T-cell (primary cell): Measurements from ENCODE around the gene PRSS23. TPM values are rescaled to one million over a fixed set of nuclear protein-coding genes. Genes with fewer than 3 reads are reported as not detected.

Experiments
- ATAC-seq, 4 experiments: fragments of 200-7000 bp in 3 of 4; fragments of 150-1000 bp in 1 of 4; cut with Tn5 transposase; replicated peaks in 1 of 4; 1 replicate in 3 of 4; 2 replicates in 1 of 4; pipeline ENCODE4 v1.10.0; 2021; ENCODE audit warnings: moderate library complexity in 3 of 4, mild to moderate bottlenecking in 2 of 4, moderate number of reproducible peaks in 1 of 4
- CTCF ChIA-PET, 2 donors: fragments of 300-600 bp; sonication (Branson Sonifier 250); formaldehyde crosslinking; loops; one replicate each; lab custom pipeline; 2022; ENCODE audit warnings: antibody characterized with exemption in 2 of 2; lab: Charles Lee
- POLR2A ChIA-PET, 2 donors: fragments of 300-600 bp; sonication (Branson Sonifier 250); formaldehyde crosslinking; loops; one replicate each; lab custom pipeline; 2022; ENCODE audit warnings: antibody characterized with exemption in 2 of 2; lab: Charles Lee
- DNase-seq, 35 experiments: peaks; one replicate each; pipeline versions ENCODE4 v3.0.0 to v3.0.0-alpha.2; 2013 to 2023
- H3K27ac ChIP-seq: one replicate; pipeline ENCODE4 v1.5.1; 2013; ENCODE audit warnings: low read length
- H3K27me3 ChIP-seq, 2 experiments: replicated peaks in 1 of 2; 1 replicate in 1 of 2; 2 replicates in 1 of 2; pipeline versions ENCODE4 v1.6.1 to v1.7.0; 2013; ENCODE audit warnings: low read length in 1 of 2, mixed read lengths in 1 of 2; ENCODE audit not compliant: control insufficient read depth in 2 of 2, insufficient read depth in 2 of 2; ENCODE audit errors: extremely low read depth in 1 of 2
- H3K36me3 ChIP-seq, 2 donors: 1 replicate in 1 of 2; 2 replicates in 1 of 2; pipeline versions ENCODE4 v1.6.1 to v1.7.0; 2013; ENCODE audit warnings: low read length in 1 of 2; ENCODE audit not compliant: control insufficient read depth in 2 of 2, insufficient read depth in 1 of 2; ENCODE audit errors: extremely low read depth in 1 of 2
- H3K4me1 ChIP-seq, 2 experiments: 1 replicate in 1 of 2; 2 replicates in 1 of 2; pipeline versions ENCODE4 v1.6.1 to v1.7.0; 2013; ENCODE audit warnings: low read length in 2 of 2, mixed read lengths in 1 of 2; ENCODE audit not compliant: insufficient read depth in 2 of 2, control insufficient read depth in 1 of 2; ENCODE audit errors: extremely low read depth in 1 of 2
- H3K4me3 ChIP-seq, 2 donors: 1 replicate in 1 of 2; 2 replicates in 1 of 2; pipeline versions ENCODE4 v1.5.1 to v1.7.0; 2013; ENCODE audit warnings: mild to moderate bottlenecking in 2 of 2, low read length in 1 of 2, moderate library complexity in 1 of 2; ENCODE audit not compliant: control insufficient read depth in 1 of 2; ENCODE audit errors: extremely low read depth in 1 of 2
- H3K9me3 ChIP-seq: 2 replicates; pipeline ENCODE4 v1.7.0; 2013
- H3K27ac Mint-ChIP-seq, 2 donors: one replicate each; pipeline ENCODE4 v1.8.0; 2020 to 2021; ENCODE audit warnings: mild to moderate bottlenecking in 2 of 2, mixed read lengths in 2 of 2
- H3K27me3 Mint-ChIP-seq, 2 donors: one replicate each; pipeline ENCODE4 v1.8.0; 2021 to 2022; ENCODE audit warnings: mixed read lengths in 2 of 2
- H3K36me3 Mint-ChIP-seq: one replicate; pipeline ENCODE4 v1.8.0; 2021; ENCODE audit warnings: mixed read lengths
- H3K4me1 Mint-ChIP-seq, 3 donors: one replicate each; pipeline ENCODE4 v1.8.0; 2020 to 2022; ENCODE audit warnings: mixed read lengths in 3 of 3, mild to moderate bottlenecking in 1 of 3
- H3K4me3 Mint-ChIP-seq, 3 donors: one replicate each; pipeline ENCODE4 v1.8.0; 2020 to 2022; ENCODE audit warnings: mild to moderate bottlenecking in 3 of 3, mixed read lengths in 3 of 3, moderate library complexity in 3 of 3
- H3K9me3 Mint-ChIP-seq, 3 donors: one replicate each; pipeline ENCODE4 v1.8.0; 2020 to 2022; ENCODE audit warnings: mixed read lengths in 3 of 3
- WGBS: methylation state at CpG from one replicate; pipeline ENCODE4 v1.1.5; 2013; ENCODE audit warnings: missing lambda C conversion rate; ENCODE audit not compliant: insufficient coverage; 5-methylcytosine and 5-hydroxymethylcytosine counted together
- total RNA-seq, 35 experiments: library from RNA in 6 of 35; stranded (reverse) in 6 of 35; fragments of 120-200 nt in 1 of 35; gene quantifications; one replicate each; pipeline versions ENCODE4 v1.2.1 to v1.2.4 and lab custom pipeline; 2013 to 2026

PRSS23 gene
- total RNA-seq, 5 donors from 2014 or later (not counting 1 experiment from before 2014, with no cell fraction given) = 1.3 to 4.3 (median 1.6) TPM

- Histone ChIP-seq H3K4me3 (no peak overlapping the region), H3K9me3 (no peaks in the 10 kb centered on the region), H3K27me3 (peaks cover 3 to 5% of the 10 kb centered on the region in 2 experiments), H3K4me1 (peaks cover 0 to 22% of the 10 kb centered on the region in 2 experiments), H3K36me3 (no peaks in the 10 kb centered on the region), H3K27ac (peak overlapping the region; percentile 48)
- ChIA-PET POLR2A (interaction anchor here in 1 of 2 donors (0.6 kb wide), 2 partner anchors 33 to 703 kb away, joined by 3 read pairs; no protein-coding TSS in a partner anchor), CTCF (no interaction called here)
- Mint-ChIP-seq H3K4me3 (no peak overlapping the region), H3K27me3 (peaks cover 16 to 33% of the 10 kb centered on the region in 2 donors), H3K9me3 (no peaks in the 10 kb centered on the region), H3K36me3 (no peaks in the 10 kb centered on the region), H3K4me1 (peaks cover 0 to 13% (median 5%) of the 10 kb centered on the region in 3 donors), H3K27ac (no peak overlapping the region)
- DNase-seq (no peak), ATAC-seq (no peak)
- WGBS = 100% methylated on average over 1 of the region's 3 CpGs
Observed at GRCh38 chr11:86806903-86807302, 6.6 kb downstream of the PRSS23 start.

DNA sequence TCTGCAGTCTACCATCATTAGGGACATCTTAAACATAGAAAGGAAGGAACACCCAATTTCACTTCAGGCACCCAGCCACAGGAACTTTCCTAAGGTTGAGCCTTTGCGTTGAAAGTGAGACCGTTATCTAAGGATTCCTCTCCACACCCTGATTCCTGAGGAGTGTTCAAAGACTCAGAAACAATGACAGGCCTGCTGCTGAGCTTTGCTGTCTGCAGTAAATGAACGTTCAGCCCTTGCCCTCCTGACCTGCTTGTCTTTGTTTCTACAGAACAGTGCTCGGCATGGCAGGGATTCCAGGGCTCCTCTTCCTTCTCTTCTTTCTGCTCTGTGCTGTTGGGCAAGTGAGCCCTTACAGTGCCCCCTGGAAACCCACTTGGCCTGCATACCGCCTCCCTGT, 7.0 kb downstream of the PRSS23 start:
- H3K27me3 Mint-ChIP-seq = peaks cover 13 to 29% of the 10 kb centered on the region in 2 donors
- no peak overlapping the region for H3K4me3 Mint-ChIP-seq
- Histone ChIP-seq H3K4me1 (peaks cover 0 to 22% of the 10 kb centered on the region in 2 experiments), H3K36me3 (no peaks in the 10 kb centered on the region), H3K9me3 (no peaks in the 10 kb centered on the region), H3K4me3 (no peak overlapping the region), H3K27me3 (peaks cover 2 to 5% of the 10 kb centered on the region in 2 experiments), H3K27ac (peak overlapping the region; percentile 48)
- H3K4me1 Mint-ChIP-seq = peaks cover 0 to 13% (median 5%) of the 10 kb centered on the region in 3 donors
- POLR2A ChIA-PET = interaction anchor here in 1 of 2 donors (0.6 kb wide), 1 partner anchor 125 kb away, joined by 3 read pairs; no protein-coding TSS in a partner anchor
- no peaks in the 10 kb centered on the region for H3K9me3 Mint-ChIP-seq
- CTCF ChIA-PET = no interaction called here
- 81% methylated on average over 3 of the region's 5 CpGs for WGBS
- H3K27ac Mint-ChIP-seq = no peak overlapping the region
- no peaks in the 10 kb centered on the region for H3K36me3 Mint-ChIP-seq
- no peak for ATAC-seq
- DNase-seq = no peak

DNA sequence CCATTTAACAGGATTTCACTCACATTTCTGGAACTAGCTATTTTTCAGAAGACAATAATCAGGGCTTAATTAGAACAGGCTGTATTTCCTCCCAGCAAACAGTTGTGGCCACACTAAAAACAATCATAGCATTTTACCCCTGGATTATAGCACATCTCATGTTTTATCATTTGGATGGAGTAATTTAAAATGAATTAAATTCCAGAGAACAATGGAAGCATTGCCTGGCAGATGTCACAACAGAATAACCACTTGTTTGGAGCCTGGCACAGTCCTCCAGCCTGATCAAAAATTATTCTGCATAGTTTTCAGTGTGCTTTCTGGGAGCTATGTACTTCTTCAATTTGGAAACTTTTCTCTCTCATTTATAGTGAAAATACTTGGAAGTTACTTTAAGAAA, 9.2 kb downstream of the PRSS23 start:
- Mint-ChIP-seq H3K36me3 (no peaks in the 10 kb centered on the region), H3K9me3 (no peaks in the 10 kb centered on the region), H3K4me3 (no peak overlapping the region), H3K27ac (no peak overlapping the region), H3K27me3 (peaks cover 3 to 23% of the 10 kb centered on the region in 2 donors), H3K4me1 (peaks cover 0 to 13% (median 5%) of the 10 kb centered on the region in 3 donors)
- ChIA-PET CTCF (no interaction called here), POLR2A (no interaction called here)
- Histone ChIP-seq H3K9me3 (no peaks in the 10 kb centered on the region), H3K27me3 (peaks cover 0 to 5% of the 10 kb centered on the region in 2 experiments), H3K4me3 (no peak overlapping the region), H3K36me3 (no peaks in the 10 kb centered on the region), H3K27ac (no peak overlapping the region), H3K4me1 (peaks cover 0 to 22% of the 10 kb centered on the region in 2 experiments)
- DNase-seq (no peak), ATAC-seq (no peak)

- CTCF ChIA-PET = no interaction called here
- Mint-ChIP-seq H3K9me3 (no peaks in the 10 kb centered on the region), H3K36me3 (no peaks in the 10 kb centered on the region), H3K27ac (no peak overlapping the region), H3K27me3 (peaks cover 3 to 16% of the 10 kb centered on the region in 2 donors), H3K4me3 (no peak overlapping the region), H3K4me1 (peaks cover 0 to 13% (median 5%) of the 10 kb centered on the region in 3 donors)
- WGBS = 100% methylated on average over 1 of the region's 2 CpGs
- no peak for DNase-seq
- Histone ChIP-seq H3K27me3 (peaks cover 0 to 5% of the 10 kb centered on the region in 2 experiments), H3K9me3 (no peaks in the 10 kb centered on the region), H3K4me1 (peaks cover 0 to 17% of the 10 kb centered on the region in 2 experiments), H3K36me3 (no peaks in the 10 kb centered on the region), H3K27ac (no peak overlapping the region), H3K4me3 (no peak overlapping the region)
- POLR2A ChIA-PET = no interaction called here
- no peak for ATAC-seq
Observed at GRCh38 chr11:86810288-86810687, 9.9 kb downstream of the PRSS23 start.

DNA sequence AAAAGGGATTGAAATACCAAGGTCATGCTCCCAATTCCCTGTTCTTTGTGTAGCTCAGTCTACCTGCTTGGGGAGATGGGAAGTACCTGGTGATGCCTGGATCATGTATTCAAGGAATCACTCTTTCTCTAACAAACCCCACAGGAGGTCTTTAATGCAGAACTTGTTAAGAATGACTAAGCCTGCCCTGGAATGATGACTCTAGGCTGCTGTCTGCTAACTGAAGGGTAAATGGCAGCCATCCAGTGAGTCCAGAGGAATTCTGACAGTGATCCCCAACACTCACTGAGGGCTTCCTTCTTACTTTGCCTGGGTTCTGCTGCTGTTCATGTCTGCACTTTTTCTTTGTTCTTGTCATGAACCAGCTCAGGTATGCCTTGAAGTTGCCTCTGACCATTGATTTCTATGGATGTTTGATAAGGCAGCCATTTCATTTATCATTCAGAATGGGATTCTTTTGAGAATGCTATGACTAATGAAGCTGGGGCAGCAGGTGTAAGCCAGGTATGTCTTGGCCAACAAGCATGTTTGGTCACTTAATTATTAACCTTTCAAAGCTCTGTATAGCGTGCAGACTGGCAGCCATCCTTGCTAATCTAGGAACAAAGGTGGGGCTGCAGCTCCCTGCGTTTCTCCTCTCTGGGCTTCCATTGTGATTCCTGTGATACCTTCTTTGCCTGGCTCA, 11.4 kb downstream of the PRSS23 start:
- no peaks in the 10 kb centered on the region for H3K9me3 ChIP-seq
- peaks cover 0 to 7% of the 10 kb centered on the region in 2 experiments for H3K4me1 ChIP-seq
- ATAC-seq (no peak), DNase-seq (no peak)
- POLR2A ChIA-PET = interaction anchor here in 1 of 2 donors (0.5 kb wide), 1 partner anchor 343 kb away, joined by 3 read pairs; no protein-coding TSS in a partner anchor
- H3K4me1 Mint-ChIP-seq = peaks cover 0 to 3% (median 0%) of the 10 kb centered on the region in 3 donors
- no peaks in the 10 kb centered on the region for H3K9me3 Mint-ChIP-seq
- 100% methylated on average over 1 of the region's 2 CpGs for WGBS
- no peak overlapping the region for H3K27ac Mint-ChIP-seq
- no peak overlapping the region for H3K4me3 Mint-ChIP-seq
- H3K36me3 ChIP-seq = no peaks in the 10 kb centered on the region
- CTCF ChIA-PET = no interaction called here
- no peak overlapping the region for H3K27ac ChIP-seq
- H3K4me3 ChIP-seq = no peak overlapping the region
- peaks cover 0 to 5% of the 10 kb centered on the region in 2 experiments for H3K27me3 ChIP-seq
- H3K36me3 Mint-ChIP-seq = no peaks in the 10 kb centered on the region
- H3K27me3 Mint-ChIP-seq = peaks cover 0 to 20% of the 10 kb centered on the region in 2 donors

GRCh38 chr11:86812322-86812670, 12.0 kb downstream of the PRSS23 start:
- DNase-seq = no peak
- Mint-ChIP-seq H3K27me3 (peaks cover 0 to 24% of the 10 kb centered on the region in 2 donors), H3K36me3 (no peaks in the 10 kb centered on the region)

More at GRCh38 chr11:86812322-86812670, 12.0 kb downstream of the PRSS23 start:
- Histone ChIP-seq H3K27ac (no peak overlapping the region), H3K36me3 (no peaks in the 10 kb centered on the region), H3K27me3 (peaks cover 0 to 5% of the 10 kb centered on the region in 2 experiments), H3K4me1 (peaks cover 0 to 4% of the 10 kb centered on the region in 2 experiments), H3K4me3 (no peak overlapping the region), H3K9me3 (no peaks in the 10 kb centered on the region)
- H3K9me3 Mint-ChIP-seq = no peaks in the 10 kb centered on the region
- H3K27ac Mint-ChIP-seq = no peak overlapping the region
- 93% methylated on average over 5 of the region's 7 CpGs for whole genome bisulfite sequencing
- no peak for ATAC-seq
- POLR2A ChIA-PET = no interaction called here
- CTCF ChIA-PET = no interaction called here
- no peak overlapping the region for H3K4me3 Mint-ChIP-seq
- no peaks in the 10 kb centered on the region for H3K4me1 Mint-ChIP-seq
